CD4-positive, alpha-beta T cell (primary cell): ENCODE results near the gene FANCL. TPM values are rescaled to one million over a fixed set of nuclear protein-coding genes. Genes with fewer than 3 reads are reported as not detected.

Experiments
- ATAC-seq: fragments of 200-7000 bp; cut with Tn5 transposase; one replicate; pipeline ENCODE4 v1.10.0; 2022; ENCODE audit warnings: mild to moderate bottlenecking; ENCODE audit not compliant: poor library complexity
- CTCF ChIA-PET: fragments of 350-600 bp; sonication (Branson Sonifier 250); formaldehyde crosslinking; loops from one replicate; lab custom pipeline; 2021; ENCODE audit warnings: antibody characterized with exemption, inconsistent platforms; lab: Charles Lee
- POLR2A ChIA-PET: fragments of 350-600 bp; sonication (Branson Sonifier 250); formaldehyde crosslinking; loops from one replicate; lab custom pipeline; 2021; ENCODE audit warnings: antibody characterized with exemption, inconsistent platforms; lab: Charles Lee
- DNase-seq, 14 experiments: peaks; one replicate each; pipeline ENCODE4 v3.0.0-alpha.2; 2013 to 2020; ENCODE audit warnings: mixed read lengths in 2 of 14
- H3K27ac ChIP-seq, 2 donors: one replicate each; pipeline versions ENCODE4 v1.5.1 to v1.7.0; 2013; ENCODE audit warnings: low read length in 2 of 2, low read depth in 1 of 2, mild to moderate bottlenecking in 1 of 2
- H3K27me3 ChIP-seq, 2 experiments: 1 replicate in 1 of 2; 2 replicates in 1 of 2; pipeline versions ENCODE4 v1.6.1 to v1.7.0; 2013; ENCODE audit warnings: low read length in 2 of 2, control low read depth in 1 of 2, mild to moderate bottlenecking in 1 of 2, moderate library complexity in 1 of 2; ENCODE audit not compliant: insufficient read depth in 2 of 2, control insufficient read depth in 1 of 2
- H3K36me3 ChIP-seq: one replicate; pipeline ENCODE4 v1.6.1; 2013; ENCODE audit warnings: low read length, control low read depth; ENCODE audit not compliant: insufficient read depth
- H3K4me1 ChIP-seq: one replicate; pipeline ENCODE4 v1.6.1; 2013; ENCODE audit warnings: low read length, control low read depth; ENCODE audit not compliant: insufficient read depth
- H3K4me3 ChIP-seq: one replicate; pipeline ENCODE4 v1.5.1; 2013; ENCODE audit warnings: mild to moderate bottlenecking, low read length, moderate library complexity
- H3K9me3 ChIP-seq, 2 experiments: 1 replicate in 1 of 2; 2 replicates in 1 of 2; pipeline versions ENCODE4 v1.6.1 to v1.7.0; 2013; ENCODE audit warnings: low read length in 2 of 2, mild to moderate bottlenecking in 2 of 2, control low read depth in 1 of 2, moderate library complexity in 1 of 2; ENCODE audit not compliant: control insufficient read depth in 1 of 2, insufficient read depth in 1 of 2
- H3K27ac Mint-ChIP-seq: one replicate; pipeline ENCODE4 v1.8.0; 2020; ENCODE audit warnings: mixed read lengths
- H3K27me3 Mint-ChIP-seq: one replicate; pipeline ENCODE4 v1.8.0; 2021; ENCODE audit warnings: mixed read lengths
- H3K36me3 Mint-ChIP-seq: one replicate; pipeline ENCODE4 v1.8.0; 2021; ENCODE audit warnings: low read depth, mixed read lengths
- H3K4me1 Mint-ChIP-seq: one replicate; pipeline ENCODE4 v1.8.0; 2021; ENCODE audit warnings: low read depth, mixed read lengths
- H3K4me3 Mint-ChIP-seq: one replicate; pipeline ENCODE4 v1.8.0; 2020; ENCODE audit warnings: mild to moderate bottlenecking, mixed read lengths
- H3K9me3 Mint-ChIP-seq: one replicate; pipeline ENCODE4 v1.8.0; 2020; ENCODE audit warnings: mixed read lengths
- CTCF ChIP-seq: fragments of 200-600 bp; IDR thresholded peaks from one replicate; pipeline ENCODE4 v1.8.0; 2022; ENCODE audit warnings: antibody characterized with exemption, mild to moderate bottlenecking
- intact Hi-C, 2 experiments: fragments of 100-400 bp; cut with DNase I in 1 of 2; cut with micrococcal nuclease in 1 of 2; formaldehyde crosslinking; loops; one replicate each; pipeline versions ENCODE4 v1.15.1 to v1.9.0; 2023 to 2025; cut with DNase I, micrococcal nuclease
- total RNA-seq, 174 experiments: library from RNA in 2 of 174; stranded (reverse) in 2 of 174; gene quantifications; one replicate each; pipeline ENCODE4 v1.2.3 and lab custom pipeline; 2021 to 2026

FANCL gene
- total RNA-seq, 2 experiments from 2014 or later: 4.6 to 5.5 TPM

DNA sequence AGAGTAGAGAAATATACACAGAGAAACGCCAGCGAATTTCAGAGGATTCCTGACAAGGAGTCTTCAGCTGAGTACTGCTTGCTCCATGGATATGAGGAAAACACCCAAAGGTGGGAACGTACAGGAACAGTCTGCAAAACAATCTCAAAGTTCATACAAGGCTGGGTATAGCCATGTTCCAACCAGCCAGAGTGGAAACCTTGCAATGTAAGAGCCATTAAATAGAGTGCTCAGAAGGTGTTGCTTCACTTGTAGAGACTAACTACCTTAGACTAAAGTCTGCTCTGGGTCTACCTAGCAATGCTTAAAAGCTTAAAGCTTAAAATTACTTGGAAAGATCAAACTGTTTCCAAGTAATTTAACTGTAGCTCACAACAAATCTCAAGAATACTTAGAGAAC, 6.0 kb downstream of the FANCL start:
- ChIA-PET CTCF (no interaction called here), POLR2A (no interaction called here)
- H3K36me3 Mint-ChIP-seq: no peaks in the 10 kb centered on the region
- ATAC-seq (no peak), DNase-seq (no peak)
- no peak overlapping the region for H3K27ac ChIP-seq
- no peaks in the 10 kb centered on the region for H3K9me3 ChIP-seq
- H3K4me1 ChIP-seq: no peaks in the 10 kb centered on the region
- H3K4me1 Mint-ChIP-seq: peaks cover 27% of the 10 kb centered on the region
- no peak overlapping the region for H3K4me3 Mint-ChIP-seq
- intact Hi-C loops: no loop called here
- no peak overlapping the region for H3K4me3 ChIP-seq
- H3K36me3 ChIP-seq: no peaks in the 10 kb centered on the region
- no peak overlapping the region for H3K27ac Mint-ChIP-seq
- TF ChIP-seq CTCF: no peak
- H3K27me3 Mint-ChIP-seq: no peaks in the 10 kb centered on the region
- H3K9me3 Mint-ChIP-seq: no peaks in the 10 kb centered on the region
- no peaks in the 10 kb centered on the region for H3K27me3 ChIP-seq

- no peaks in the 10 kb centered on the region for H3K9me3 ChIP-seq
- no peak overlapping the region for H3K27ac Mint-ChIP-seq
- no peaks in the 10 kb centered on the region for H3K36me3 ChIP-seq
- intact Hi-C loops: no loop called here
- H3K36me3 Mint-ChIP-seq: no peaks in the 10 kb centered on the region
- no peaks in the 10 kb centered on the region for H3K4me1 Mint-ChIP-seq
- ATAC-seq (no peak), DNase-seq (no peak)
- no peaks in the 10 kb centered on the region for H3K4me1 ChIP-seq
- no peak overlapping the region for H3K4me3 Mint-ChIP-seq
- ChIA-PET POLR2A (no interaction called here), CTCF (no interaction called here)
- no peak for TF ChIP-seq CTCF
- H3K4me3 ChIP-seq: no peak overlapping the region
- no peaks in the 10 kb centered on the region for H3K9me3 Mint-ChIP-seq
- no peaks in the 10 kb centered on the region for H3K27me3 ChIP-seq
- H3K27me3 Mint-ChIP-seq: no peaks in the 10 kb centered on the region
- no peak overlapping the region for H3K27ac ChIP-seq
Observed at GRCh38 chr2:58228299-58228698, 12.8 kb downstream of the FANCL start.

GRCh38 chr2:58227171-58227917, 13.8 kb downstream of the FANCL start:
- Histone ChIP-seq H3K9me3 (no peaks in the 10 kb centered on the region), H3K4me1 (no peaks in the 10 kb centered on the region), H3K4me3 (no peak overlapping the region), H3K36me3 (no peaks in the 10 kb centered on the region), H3K27me3 (no peaks in the 10 kb centered on the region), H3K27ac (no peak overlapping the region)
- intact Hi-C loops: no loop called here
- CTCF ChIA-PET: no interaction called here
- TF ChIP-seq CTCF: no peak
- Mint-ChIP-seq H3K27me3 (no peaks in the 10 kb centered on the region), H3K9me3 (no peaks in the 10 kb centered on the region), H3K4me1 (no peaks in the 10 kb centered on the region), H3K27ac (no peak overlapping the region), H3K36me3 (no peaks in the 10 kb centered on the region), H3K4me3 (no peak overlapping the region)
- no peak for ATAC-seq
- POLR2A ChIA-PET: no interaction called here
- DNase-seq: no peak
